ENCODE measurements around the gene LRRC40. TPM values are rescaled to one million over a fixed set of nuclear protein-coding genes. Genes with fewer than 3 reads are reported as not detected.

LRRC40 gene
- total RNA-seq, 1 experiment from 2014 or later: 48.8 TPM

- no peak for DNase-seq (ENCODE audit: low read depth)
Measured at GRCh38 chr1:70115315-70115714, 90.1 kb downstream of the LRRC40 start.

- DNase-seq (ENCODE audit: low read depth): no peak
Measured at GRCh38 chr1:70112838-70113237, 92.5 kb downstream of the LRRC40 start.

- DNase-seq (ENCODE audit: low read depth): no peak
Measured at GRCh38 chr1:70109241-70109640, 96.1 kb downstream of the LRRC40 start.

- no peak for DNase-seq (ENCODE audit: low read depth)
Measured at GRCh38 chr1:70103770-70104169, 101.6 kb downstream of the LRRC40 start.

- DNase-seq (ENCODE audit: low read depth): no peak
Measured at GRCh38 chr1:70101774-70102173, 103.6 kb downstream of the LRRC40 start.

- DNase-seq (ENCODE audit: low read depth): no peak
Measured at GRCh38 chr1:70101231-70101630, 104.1 kb downstream of the LRRC40 start.

Other genes with a start within 250 kb of the LRRC40 start
- 81.1 and 103 TPM in 2 replicates for gene SRSF11, start 15.8 kb upstream of the LRRC40 start, total RNA-seq (2014; rRNA removed; shearing (Covaris generic))
- 34.1 and 47.0 TPM in 2 replicates for gene ANKRD13C, start 149.1 kb upstream of the LRRC40 start, total RNA-seq (2014; rRNA removed; shearing (Covaris generic))
- gene CTH, start 205.7 kb upstream of the LRRC40 start, total RNA-seq (2014; rRNA removed; shearing (Covaris generic)): 6.9 and 7.6 TPM in 2 replicates

Data from RPMI7951 (cell line).